ENCODE measurements around the gene SLC13A1. TPM values are rescaled to one million over a fixed set of nuclear protein-coding genes. Genes with fewer than 3 reads are reported as not detected.

The SLC13A1 gene
- total RNA-seq, 1 donor from 2014 or later, result not detected

GRCh38 chr7:123155571-123155970 lies 44.2 kb downstream of the SLC13A1 start:
- CTCF ChIA-PET, result no interaction called here
- Mint-ChIP-seq H3K4me3 (no peak overlapping the region), H3K27ac (no peak overlapping the region), H3K36me3 (ENCODE audit: low read depth) (no peaks in the 10 kb centered on the region), H3K9me3 (no peaks in the 10 kb centered on the region), H3K27me3 (no peaks in the 10 kb centered on the region), H3K4me1 (no peaks in the 10 kb centered on the region)
- POLR2A ChIA-PET, result no interaction called here
- intact Hi-C loops (cut with micrococcal nuclease), result no loop called here
- no peak for TF ChIP-seq CTCF (IDR thresholded peaks at IDR 0.05)
- DNase-seq (no peak), ATAC-seq (ENCODE audit: low read depth) (no peak)

- intact Hi-C loops (cut with micrococcal nuclease), result no loop called here
- Mint-ChIP-seq H3K9me3 (no peaks in the 10 kb centered on the region), H3K4me1 (no peaks in the 10 kb centered on the region), H3K4me3 (no peak overlapping the region), H3K36me3 (ENCODE audit: low read depth) (no peaks in the 10 kb centered on the region), H3K27ac (no peak overlapping the region), H3K27me3 (no peaks in the 10 kb centered on the region)
- DNase-seq, result no peak
- ChIA-PET CTCF (no interaction called here), POLR2A (no interaction called here)
- no peak for TF ChIP-seq CTCF (IDR thresholded peaks at IDR 0.05)
- peak; percentile 52 for ATAC-seq (ENCODE audit: low read depth)
Observed at GRCh38 chr7:123154231-123154860, 45.4 kb downstream of the SLC13A1 start.

DNA sequence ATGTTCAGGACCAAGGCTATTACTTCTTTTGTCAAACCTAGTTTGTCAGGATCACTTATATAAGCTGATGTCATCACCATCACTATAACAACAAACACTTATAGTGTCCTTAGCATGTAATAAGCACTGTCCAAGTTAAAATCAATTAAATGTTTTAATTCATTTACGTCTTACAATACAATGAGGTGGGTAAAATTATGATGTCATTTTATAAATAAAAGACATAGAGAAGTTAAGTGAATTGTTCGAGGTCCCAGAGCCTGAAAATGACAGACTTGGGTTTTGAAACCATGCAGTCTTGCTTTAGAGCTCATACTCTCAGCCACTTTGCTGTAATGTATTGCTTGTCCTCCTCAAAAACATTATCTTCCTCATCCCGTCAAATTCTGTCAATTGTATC lies 48.3 kb downstream of the SLC13A1 start:
- no peaks in the 10 kb centered on the region for H3K36me3 Mint-ChIP-seq (ENCODE audit: low read depth)
- H3K4me1 Mint-ChIP-seq, result no peaks in the 10 kb centered on the region
- peaks cover 2% of the 10 kb centered on the region for H3K9me3 Mint-ChIP-seq
- DNase-seq, result no peak
- ChIA-PET POLR2A (no interaction called here), CTCF (no interaction called here)
- intact Hi-C loops (cut with micrococcal nuclease), result no loop called here
- no peak overlapping the region for H3K27ac Mint-ChIP-seq
- ATAC-seq (ENCODE audit: low read depth), result no peak
- H3K27me3 Mint-ChIP-seq, result no peaks in the 10 kb centered on the region
- H3K4me3 Mint-ChIP-seq, result no peak overlapping the region
- TF ChIP-seq CTCF (IDR thresholded peaks at IDR 0.05), result no peak

- no peaks in the 10 kb centered on the region for H3K4me1 Mint-ChIP-seq
- H3K36me3 Mint-ChIP-seq (ENCODE audit: low read depth), result no peaks in the 10 kb centered on the region
- no peak overlapping the region for H3K4me3 Mint-ChIP-seq
- no peak for ATAC-seq (ENCODE audit: low read depth)
- H3K9me3 Mint-ChIP-seq, result peaks cover 2% of the 10 kb centered on the region
- DNase-seq, result no peak
- ChIA-PET CTCF (no interaction called here), POLR2A (no interaction called here)
- intact Hi-C loops (cut with micrococcal nuclease), result no loop called here
- H3K27ac Mint-ChIP-seq, result no peak overlapping the region
- no peaks in the 10 kb centered on the region for H3K27me3 Mint-ChIP-seq
- no peak for TF ChIP-seq CTCF (IDR thresholded peaks at IDR 0.05)
Observed at GRCh38 chr7:123148813-123149212, 51.0 kb downstream of the SLC13A1 start.

DNA sequence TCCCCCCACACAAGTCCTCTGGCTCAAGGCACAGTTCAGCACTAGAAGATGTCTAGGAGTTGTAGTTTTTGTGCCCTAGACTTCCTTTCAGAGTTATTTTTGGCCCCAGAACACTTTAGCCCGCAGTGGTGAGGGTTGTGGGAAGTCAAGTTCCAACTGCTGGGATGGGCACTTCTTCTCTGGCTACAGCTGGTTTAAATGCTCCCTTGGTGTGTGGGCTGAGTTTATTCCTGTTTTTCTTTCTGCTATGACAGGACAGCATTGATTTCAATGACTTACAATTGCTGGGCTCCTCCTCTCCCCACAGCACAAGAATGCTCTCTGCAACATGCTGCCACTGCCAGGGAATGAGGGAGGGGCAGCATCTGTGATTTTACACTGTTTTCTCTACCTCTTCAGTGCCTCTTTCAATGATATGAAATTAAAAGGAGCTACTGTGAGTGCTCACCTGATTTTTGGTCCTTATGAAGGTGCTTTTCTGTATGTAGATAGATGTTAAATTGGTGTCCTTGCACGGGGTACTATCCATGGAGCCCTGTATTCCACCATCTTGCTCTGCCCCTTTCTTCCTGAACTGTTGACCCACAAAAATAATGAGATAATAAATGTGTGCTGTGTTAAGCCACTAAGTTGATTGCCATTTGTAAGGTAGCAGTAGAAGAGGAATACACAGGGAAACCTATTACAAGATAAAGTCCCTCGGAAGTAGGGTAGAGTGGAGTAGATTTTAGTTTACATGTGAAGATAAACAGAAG lies 56.3 kb downstream of the SLC13A1 start:
- TF ChIP-seq CTCF (IDR thresholded peaks at IDR 0.05), result no peak
- intact Hi-C loops (cut with micrococcal nuclease), result no loop called here
- H3K27ac Mint-ChIP-seq, result no peak overlapping the region
- H3K27me3 Mint-ChIP-seq, result no peaks in the 10 kb centered on the region
- no peaks in the 10 kb centered on the region for H3K36me3 Mint-ChIP-seq (ENCODE audit: low read depth)
- ChIA-PET CTCF (no interaction called here), POLR2A (no interaction called here)
- ATAC-seq (ENCODE audit: low read depth), result no peak
- no peaks in the 10 kb centered on the region for H3K4me1 Mint-ChIP-seq
- no peak for DNase-seq
- H3K4me3 Mint-ChIP-seq, result no peak overlapping the region
- H3K9me3 Mint-ChIP-seq, result peaks cover 2% of the 10 kb centered on the region

All from activated B cell treated with CpG ODN at 0.5 μM for 24 hours (primary cell).